ENCODE data around the gene LYRM4.

- TF ChIP-seq CTCF (IDR thresholded peaks at IDR 0.05) (no peak), POLR2A (IDR thresholded peaks at IDR 0.05; ENCODE audit: low read depth) (no peak)
These were observed 52.7 kb downstream of the LYRM4 start for GRCh38 chr6:5208057-5208456.

Measured in esophagus muscularis mucosa (tissue), 3 donors.